Stomach (tissue), 4 donors: ENCODE data around the gene SF3A2.

Experiments
- CTCF ChIP-seq, 7 experiments: fragments of 450-650 bp in 4 of 7; fragments of 200-600 bp in 3 of 7; sonication (generic) in 3 of 7; IDR thresholded peaks; one replicate each; pipeline ENCODE4 v1.5.1; 2016 to 2019; ENCODE audit warnings: antibody characterized with exemption in 7 of 7, control low read depth in 2 of 7, mild to moderate bottlenecking in 1 of 7
- EP300 ChIP-seq: sonication (generic); formaldehyde crosslinking; IDR thresholded peaks from one replicate; pipeline ENCODE4 v1.6.1; 2017; ENCODE audit warnings: antibody characterized with exemption
- POLR2A ChIP-seq, 4 donors: fragments of 450-650 bp; IDR thresholded peaks; one replicate each; pipeline ENCODE4 v1.6.1; 2016; ENCODE audit warnings: antibody characterized with exemption in 4 of 4, control low read depth in 2 of 4, mild to moderate bottlenecking in 1 of 4, moderate library complexity in 1 of 4
- POLR2AphosphoS5 ChIP-seq, 3 donors: sonication (generic); formaldehyde crosslinking; IDR thresholded peaks; one replicate each; pipeline ENCODE4 v1.6.1; 2016; ENCODE audit warnings: antibody characterized with exemption in 3 of 3

DNA sequence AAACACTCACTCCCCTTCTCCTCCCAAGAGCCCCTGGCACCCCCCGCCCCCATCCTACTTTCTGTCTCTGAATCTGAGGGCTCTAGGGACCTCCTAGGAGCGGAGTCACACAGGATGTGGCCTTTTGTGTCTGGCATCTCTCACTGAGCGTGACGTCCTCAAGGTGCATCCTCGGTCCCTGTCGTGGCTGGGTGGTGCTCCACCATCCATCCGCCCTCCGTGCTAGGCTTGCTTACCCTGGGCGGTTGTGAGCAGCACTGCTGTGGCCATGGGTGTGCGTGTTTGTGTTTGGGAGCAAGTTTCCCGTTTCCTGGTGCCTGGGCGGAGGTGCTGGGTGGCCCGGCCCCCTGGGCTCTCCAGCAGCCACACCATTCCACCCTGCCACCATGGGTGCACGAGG, 12.7 kb upstream of the SF3A2 start:
- no peak for TF ChIP-seq CTCF (IDR thresholded peaks at IDR 0.05)
- TF ChIP-seq POLR2A (IDR thresholded peaks at IDR 0.05), result no peak
- TF ChIP-seq POLR2AphosphoS5 (IDR thresholded peaks at IDR 0.05), result no peak
- TF ChIP-seq EP300, result no peak
